OCI-LY3 (cell line): Measurements from ENCODE around the gene TRNP1.

Source experiments
- EZH2phosphoT487 ChIP-seq: fragments of 200-600 bp; shearing (Covaris generic); IDR thresholded peaks from 2 replicates; pipeline ENCODE4 v1.6.1; 2018; ENCODE audit warnings: antibody characterized with exemption, mixed run types, low read depth
- TF ChIP-seq, protein P1 (sequence below): fragments of 200-600, 300-600 bp; sonication (generic); IDR thresholded peaks from 2 replicates; pipeline ENCODE4 v1.5.1; 2014; ENCODE audit warnings: antibody characterized with exemption, low read length, low read depth

DNA sequence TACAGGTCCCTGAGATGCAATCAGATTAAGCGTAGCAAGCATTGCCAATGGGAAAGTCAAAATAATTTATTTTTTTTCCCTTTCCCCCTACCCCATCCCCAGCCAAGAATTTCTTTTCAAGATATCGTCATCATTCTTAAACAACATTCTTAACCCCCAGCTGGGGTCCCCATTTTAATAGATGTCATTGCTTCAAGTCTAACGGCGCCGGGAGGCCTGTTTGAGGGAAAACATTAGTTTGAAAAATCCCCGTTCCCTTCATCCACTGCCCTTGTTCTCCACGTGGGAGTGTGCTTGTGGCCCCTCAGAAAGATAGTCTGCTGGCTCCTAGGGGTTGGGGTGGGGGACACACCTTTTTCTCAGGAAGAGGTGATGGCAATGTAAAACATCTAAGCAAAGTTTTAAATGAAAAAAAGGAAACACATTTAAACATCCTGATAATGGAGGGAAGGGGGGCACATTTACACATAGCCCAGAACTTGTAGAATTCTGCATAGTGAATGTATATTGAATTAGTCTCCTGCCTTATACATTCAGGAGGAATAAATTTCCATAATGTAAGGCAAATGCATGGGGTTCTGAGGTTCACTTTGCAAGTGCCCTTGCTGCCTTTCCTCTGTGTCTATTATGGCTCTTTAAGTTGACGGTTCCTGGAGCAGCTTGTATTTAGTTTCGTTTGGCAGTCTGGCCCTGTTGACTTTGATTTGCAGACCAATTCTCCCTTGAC, 6.8 kb downstream of the TRNP1 start:
- TF ChIP-seq, protein P1, sequence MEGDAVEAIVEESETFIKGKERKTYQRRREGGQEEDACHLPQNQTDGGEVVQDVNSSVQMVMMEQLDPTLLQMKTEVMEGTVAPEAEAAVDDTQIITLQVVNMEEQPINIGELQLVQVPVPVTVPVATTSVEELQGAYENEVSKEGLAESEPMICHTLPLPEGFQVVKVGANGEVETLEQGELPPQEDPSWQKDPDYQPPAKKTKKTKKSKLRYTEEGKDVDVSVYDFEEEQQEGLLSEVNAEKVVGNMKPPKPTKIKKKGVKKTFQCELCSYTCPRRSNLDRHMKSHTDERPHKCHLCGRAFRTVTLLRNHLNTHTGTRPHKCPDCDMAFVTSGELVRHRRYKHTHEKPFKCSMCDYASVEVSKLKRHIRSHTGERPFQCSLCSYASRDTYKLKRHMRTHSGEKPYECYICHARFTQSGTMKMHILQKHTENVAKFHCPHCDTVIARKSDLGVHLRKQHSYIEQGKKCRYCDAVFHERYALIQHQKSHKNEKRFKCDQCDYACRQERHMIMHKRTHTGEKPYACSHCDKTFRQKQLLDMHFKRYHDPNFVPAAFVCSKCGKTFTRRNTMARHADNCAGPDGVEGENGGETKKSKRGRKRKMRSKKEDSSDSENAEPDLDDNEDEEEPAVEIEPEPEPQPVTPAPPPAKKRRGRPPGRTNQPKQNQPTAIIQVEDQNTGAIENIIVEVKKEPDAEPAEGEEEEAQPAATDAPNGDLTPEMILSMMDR, result no peak
- no peak for TF ChIP-seq EZH2phosphoT487
